ENCODE data around the gene SV2B.

DNA sequence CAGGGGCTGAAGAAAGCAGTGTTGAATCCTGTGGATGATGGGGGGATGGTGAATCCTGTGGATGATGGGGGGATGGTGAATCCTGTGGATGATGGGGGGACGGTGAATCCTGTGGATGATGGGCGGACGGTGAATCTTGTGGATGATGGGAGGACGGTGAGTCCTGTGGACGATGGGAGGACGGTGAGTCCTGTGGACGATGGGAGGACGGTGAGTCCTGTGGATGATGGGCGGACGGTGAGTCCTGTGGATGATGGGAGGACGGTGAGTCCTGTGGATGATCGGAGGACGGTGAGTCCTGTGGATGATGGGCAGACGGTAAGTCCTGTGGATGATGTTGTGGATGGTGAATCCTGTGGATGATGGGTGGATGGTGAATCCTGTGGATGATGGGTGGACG, 170.7 kb downstream of the SV2B start:
- TF ChIP-seq EZH2 (IDR thresholded peaks at IDR 0.05; ENCODE audit: borderline replicate concordance, insufficient read depth, low read depth, low read length, poor library complexity, severe bottlenecking): no peak
- TF ChIP-seq, protein P1, sequence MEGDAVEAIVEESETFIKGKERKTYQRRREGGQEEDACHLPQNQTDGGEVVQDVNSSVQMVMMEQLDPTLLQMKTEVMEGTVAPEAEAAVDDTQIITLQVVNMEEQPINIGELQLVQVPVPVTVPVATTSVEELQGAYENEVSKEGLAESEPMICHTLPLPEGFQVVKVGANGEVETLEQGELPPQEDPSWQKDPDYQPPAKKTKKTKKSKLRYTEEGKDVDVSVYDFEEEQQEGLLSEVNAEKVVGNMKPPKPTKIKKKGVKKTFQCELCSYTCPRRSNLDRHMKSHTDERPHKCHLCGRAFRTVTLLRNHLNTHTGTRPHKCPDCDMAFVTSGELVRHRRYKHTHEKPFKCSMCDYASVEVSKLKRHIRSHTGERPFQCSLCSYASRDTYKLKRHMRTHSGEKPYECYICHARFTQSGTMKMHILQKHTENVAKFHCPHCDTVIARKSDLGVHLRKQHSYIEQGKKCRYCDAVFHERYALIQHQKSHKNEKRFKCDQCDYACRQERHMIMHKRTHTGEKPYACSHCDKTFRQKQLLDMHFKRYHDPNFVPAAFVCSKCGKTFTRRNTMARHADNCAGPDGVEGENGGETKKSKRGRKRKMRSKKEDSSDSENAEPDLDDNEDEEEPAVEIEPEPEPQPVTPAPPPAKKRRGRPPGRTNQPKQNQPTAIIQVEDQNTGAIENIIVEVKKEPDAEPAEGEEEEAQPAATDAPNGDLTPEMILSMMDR (IDR thresholded peaks at IDR 0.05): no peak

Measured in B cell (primary cell).